Mesenteric fat pad (tissue), 1 donor: Measurements from ENCODE around the gene PPM1D. TPM values are rescaled to one million over a fixed set of nuclear protein-coding genes. Genes with fewer than 3 reads are reported as not detected.
"Not testable (repeated sequence)": the region's sequence is repeated elsewhere in the genome, so short reads cannot be mapped to it uniquely, and the experiment has no call there.

Experiments
- DNase-seq: peaks from one replicate; pipeline ENCODE4 v3.0.0-alpha.2; 2020; ENCODE audit warnings: low spot score
- long read RNA-seq: library from polyadenylated mRNA; unstranded; transcript quantifications from one replicate; pipeline ENCODE4 v2.0.0, GENCODE V29; 2020
- total RNA-seq: library from RNA; stranded (reverse); fragmentation: NEBNext Ultra II Directional; extraction: Animal tissue kit (Norgen Biotek cat#: 25700); gene quantifications from one replicate; pipeline ENCODE4 v1.2.1, GENCODE V29; 2021
- donor health status: DM: yes; HTN: yes; CAD: no.

Gene PPM1D
- total RNA-seq, result 16.7 TPM
- long read RNA-seq, full-length matches to known transcripts, result 44 of 66 reads
- long read RNA-seq, partial matches to known transcripts, result 6 of 66 reads
- long read RNA-seq, other reads (novel, unspliced or antisense), result 16 of 66 reads

DNA sequence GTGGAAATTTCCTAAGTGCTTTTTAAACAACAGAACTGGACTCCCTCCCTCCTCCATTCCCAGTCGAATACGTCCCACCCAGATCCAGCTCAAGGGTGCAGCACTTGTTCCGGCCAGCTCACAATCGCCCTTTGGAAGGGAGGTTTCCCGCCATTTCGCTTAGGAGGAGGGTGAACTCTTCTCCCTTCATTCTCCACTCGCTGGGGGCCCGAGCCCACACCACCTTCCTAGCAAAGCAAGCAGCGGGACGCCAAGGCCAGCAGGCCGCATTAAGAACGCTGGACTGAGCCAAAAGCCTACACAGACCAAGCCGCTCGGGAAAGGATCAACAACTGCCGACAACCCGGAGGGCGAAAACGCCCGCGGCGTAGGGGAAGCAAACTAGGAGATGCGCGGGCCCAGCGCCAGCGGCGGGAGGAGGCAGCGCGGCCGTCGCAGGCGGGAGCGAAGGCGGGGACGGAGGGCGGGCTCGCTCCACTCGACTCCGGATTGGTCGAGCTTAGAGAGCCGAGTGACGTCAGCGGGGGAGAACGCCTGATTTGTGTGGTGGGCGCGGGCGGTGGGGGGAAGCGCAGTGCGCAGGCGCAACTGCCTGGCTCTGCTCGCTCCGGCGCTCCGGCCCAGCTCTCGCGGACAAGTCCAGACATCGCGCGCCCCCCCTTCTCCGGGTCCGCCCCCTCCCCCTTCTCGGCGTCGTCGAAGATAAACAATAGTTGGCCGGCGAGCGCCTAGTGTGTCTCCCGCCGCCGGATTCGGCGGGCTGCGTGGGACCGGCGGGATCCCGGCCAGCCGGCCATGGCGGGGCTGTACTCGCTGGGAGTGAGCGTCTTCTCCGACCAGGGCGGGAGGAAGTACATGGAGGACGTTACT is at the start of gene PPM1D:
Gene PPM1D, plus strand, starts transcription at position 574 of the 870 bp plus-strand sequence. Its CDS starts 222 bp downstream, at position 796.
- peak; percentile 100 for DNase-seq

DNA sequence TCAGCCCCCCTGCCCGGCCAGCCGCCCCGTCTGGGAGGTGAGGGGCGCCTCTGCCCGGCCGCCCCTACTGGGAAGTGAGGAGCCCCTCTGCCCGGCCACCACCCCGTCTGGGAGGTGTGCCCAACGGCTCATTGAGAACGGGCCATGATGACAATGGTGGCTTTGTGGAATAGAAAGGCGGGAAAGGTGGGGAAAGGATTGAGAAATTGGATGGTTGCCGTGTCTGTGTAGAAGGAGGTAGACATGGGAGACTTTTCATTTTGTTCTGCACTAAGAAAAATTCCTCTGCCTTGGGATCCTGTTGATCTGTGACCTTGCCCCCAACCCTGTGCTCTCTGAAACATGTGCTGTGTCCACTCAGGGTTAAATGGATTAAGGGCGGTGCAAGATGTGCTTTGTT is 47.7 kb upstream of the PPM1D start:
- DNase-seq, result not testable (repeated sequence)

DNA sequence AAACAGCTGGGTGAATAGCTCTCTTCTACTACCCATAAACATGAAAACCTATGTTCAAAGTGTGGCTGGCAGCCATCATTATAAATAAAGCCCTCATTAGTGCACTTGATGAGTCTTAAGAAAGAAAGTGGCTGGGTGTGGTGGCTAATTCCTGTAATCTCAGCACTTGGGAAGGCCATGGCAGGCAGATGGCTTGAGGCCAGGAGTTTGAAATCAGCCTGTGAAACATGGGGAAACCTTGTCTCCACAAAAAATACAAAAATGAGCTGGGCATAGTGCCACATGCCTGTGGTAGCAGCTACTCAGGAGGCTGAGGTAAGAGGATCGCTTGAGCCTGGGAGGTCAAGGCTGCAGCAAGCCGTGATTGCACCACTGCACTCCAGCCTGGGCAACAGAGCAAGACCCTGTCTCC is 45.6 kb upstream of the PPM1D start:
- no peak for DNase-seq

DNA sequence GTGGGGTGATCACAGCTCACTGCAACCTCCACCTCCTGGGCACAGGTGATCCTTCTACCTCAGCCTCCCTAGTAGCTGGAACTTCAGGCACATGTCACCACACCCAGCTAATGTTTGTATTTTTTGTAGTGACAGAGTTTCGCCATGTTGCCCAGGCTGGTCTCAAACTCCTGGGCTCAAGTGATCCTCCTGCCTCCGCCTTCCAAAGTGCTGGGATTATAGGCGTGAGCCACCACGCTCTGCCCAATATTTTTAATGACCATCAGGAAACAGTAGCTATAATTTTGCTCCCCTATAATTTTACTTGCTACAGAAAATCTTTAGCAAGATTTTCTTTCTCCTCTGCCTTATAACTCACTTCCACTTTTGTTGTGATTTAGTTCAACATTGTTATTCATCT is 44.2 kb upstream of the PPM1D start:
- DNase-seq, result no peak

DNA sequence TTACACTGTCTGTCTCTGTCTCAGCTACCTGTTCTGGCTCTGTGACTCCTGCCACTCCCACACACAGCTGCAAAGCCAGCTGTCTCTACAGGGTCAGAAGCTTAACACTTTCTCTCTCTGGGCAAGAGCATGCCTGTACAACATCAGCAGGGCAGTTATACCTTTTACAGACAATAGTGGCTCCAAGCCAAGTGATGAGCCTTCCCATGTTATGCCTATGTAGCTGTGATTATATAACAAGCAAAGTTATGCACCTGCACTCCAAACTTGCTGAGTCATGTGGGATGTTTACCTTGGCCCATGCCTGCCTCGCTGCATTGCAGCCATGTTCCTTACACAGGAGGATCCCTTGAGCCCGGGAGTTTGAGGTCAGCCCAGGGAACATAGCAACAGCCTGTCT is 42.2 kb upstream of the PPM1D start:
- DNase-seq, result no peak

- DNase-seq, result peak; percentile 55
Measured at GRCh38 chr17:60559659-60559994, 40.4 kb upstream of the PPM1D start.

GRCh38 chr17:60559995-60560859 is 39.8 kb upstream of the PPM1D start:
- DNase-seq, result no peak

- DNase-seq, result no peak
Measured at GRCh38 chr17:60560860-60561257, 39.1 kb upstream of the PPM1D start.

GRCh38 chr17:60562421-60562820 is 37.6 kb upstream of the PPM1D start:
- DNase-seq, result no peak

- DNase-seq, result no peak
Measured at GRCh38 chr17:60563743-60564142, 36.2 kb upstream of the PPM1D start.

- no peak for DNase-seq
Measured at GRCh38 chr17:60565233-60565632, 34.8 kb upstream of the PPM1D start.

DNA sequence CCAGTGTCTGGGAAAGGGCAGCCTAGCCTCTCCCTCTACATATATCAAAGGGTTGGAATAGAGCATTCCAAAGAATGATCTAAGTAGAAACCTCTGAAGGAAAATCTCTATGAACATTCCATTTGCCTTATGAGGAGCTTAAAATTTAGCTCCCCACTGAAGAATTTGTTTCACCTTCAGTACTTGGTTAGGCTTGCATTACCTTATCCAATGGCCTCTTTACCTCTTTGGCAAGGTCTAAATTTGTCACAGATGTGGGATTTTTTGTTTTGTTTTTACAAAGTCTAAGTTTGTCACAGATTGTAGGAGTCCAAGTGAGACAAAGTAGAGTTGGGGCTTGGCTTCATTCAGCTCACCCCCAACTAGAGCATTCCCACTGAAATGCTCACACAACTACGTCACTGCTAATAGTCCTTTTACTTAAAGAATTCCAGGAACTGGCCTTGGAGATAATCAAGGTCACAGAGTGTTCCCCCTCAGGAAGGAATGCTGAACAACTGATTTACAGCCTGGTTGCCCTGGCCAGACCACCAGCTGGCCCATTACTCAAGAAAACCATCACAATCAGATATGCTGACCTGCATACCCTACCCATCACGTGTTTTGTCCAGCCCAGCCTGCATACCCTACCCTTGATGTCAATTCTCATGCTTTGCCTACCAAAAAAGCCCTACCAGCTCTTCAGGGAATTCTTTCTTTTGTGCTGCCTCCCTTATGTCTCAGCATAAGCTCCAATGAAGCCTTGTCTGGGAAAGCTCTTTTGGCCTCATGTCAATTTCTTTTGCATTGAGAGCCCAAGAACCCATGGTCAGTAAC is 26.5 kb upstream of the PPM1D start:
- no peak for DNase-seq

- no peak for DNase-seq
Measured at GRCh38 chr17:60577147-60577915, 22.7 kb upstream of the PPM1D start.

GRCh38 chr17:60579090-60579489 is 20.9 kb upstream of the PPM1D start:
- no peak for DNase-seq

DNA sequence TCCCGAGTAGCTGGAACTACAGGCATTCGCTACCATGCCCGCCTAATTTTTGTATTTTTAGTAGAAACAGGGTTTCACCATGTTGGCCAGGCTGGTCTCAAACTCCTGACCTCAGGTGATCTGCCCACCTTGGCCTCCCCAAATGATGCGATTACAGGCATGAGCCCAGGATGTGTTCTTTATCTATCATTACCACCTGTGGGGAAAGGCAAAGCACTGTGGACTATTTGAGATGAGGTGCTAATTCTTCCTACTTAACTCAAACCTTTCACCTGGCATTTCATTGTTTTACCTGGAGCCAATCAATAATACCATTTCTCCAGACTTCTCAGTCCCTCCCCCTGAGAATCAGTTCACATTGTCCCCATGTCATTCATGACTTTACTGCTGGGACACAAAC is 20.4 kb upstream of the PPM1D start:
- DNase-seq, result no peak

- DNase-seq, result no peak
Measured at GRCh38 chr17:60583008-60583407, 17.0 kb upstream of the PPM1D start.

DNA sequence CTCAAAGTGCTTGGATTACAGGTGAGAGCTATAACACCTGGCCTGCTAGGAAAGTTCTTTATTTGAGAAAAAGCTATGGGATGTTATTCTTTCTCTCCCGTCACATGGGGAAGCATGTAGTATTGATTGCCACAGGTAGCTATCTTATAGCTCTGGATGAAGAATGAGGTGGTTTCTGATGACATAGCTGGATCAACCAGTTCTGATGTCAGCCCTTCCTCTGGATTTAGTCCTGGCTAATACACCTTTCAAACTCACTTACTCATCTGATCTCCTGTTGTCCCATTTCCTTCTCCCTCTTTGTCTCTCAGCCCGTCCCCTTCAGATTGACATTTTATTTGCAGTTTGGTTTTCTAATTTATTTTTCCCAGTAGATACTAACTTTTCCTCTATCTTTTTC is 14.1 kb upstream of the PPM1D start:
- no peak for DNase-seq

DNA sequence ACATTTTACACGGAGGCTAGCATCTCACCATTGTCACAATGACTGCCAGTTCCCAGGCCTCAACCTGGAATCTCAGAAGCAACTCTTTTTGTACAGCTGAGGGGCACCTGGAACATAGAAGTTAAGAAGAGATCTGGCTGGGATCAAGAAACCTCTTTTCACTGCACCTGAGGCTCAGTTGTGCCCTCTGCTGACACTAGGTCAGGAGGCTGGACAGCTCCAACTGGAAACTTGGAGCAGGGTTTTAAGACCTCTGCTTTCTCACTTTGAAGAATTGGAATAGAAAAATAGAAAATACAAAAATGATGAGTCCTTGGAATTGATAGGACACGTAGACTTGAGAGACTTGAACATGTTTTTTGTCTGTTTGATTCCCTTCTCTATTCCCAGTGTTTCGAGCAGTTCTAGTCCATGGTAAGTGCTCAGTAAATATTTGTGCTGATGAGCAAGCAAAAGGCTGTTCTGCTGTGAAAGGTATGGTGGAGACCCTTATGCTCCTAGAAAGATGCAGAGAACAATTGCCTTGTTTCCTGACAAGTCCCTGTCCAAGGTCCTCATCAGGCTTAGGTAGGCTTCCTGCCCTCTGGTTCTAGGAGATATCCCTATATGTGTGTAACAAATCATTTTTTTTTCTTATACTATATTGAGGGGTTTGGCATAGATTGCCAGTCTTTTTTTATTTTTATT is 13.6 kb upstream of the PPM1D start:
- DNase-seq, result no peak

DNA sequence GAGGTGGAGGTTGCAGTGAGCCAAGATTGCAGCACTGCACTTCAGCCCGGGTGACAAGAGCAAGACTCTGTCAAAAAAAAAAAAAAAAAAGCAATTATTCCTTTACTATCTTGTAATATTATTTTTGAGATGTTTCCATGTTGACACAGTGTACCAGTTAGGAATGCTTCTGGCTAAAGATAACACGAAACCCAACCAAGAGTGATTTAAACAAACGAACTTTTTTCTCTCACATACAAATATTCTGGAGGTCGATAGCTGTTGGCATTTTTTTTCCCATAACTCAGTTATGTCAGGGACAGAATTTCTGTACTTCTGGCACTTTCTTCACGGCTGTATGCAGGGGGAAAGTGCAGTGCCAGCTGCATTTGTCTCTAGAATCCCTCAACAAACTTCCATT is 9.9 kb upstream of the PPM1D start:
- DNase-seq, result no peak

DNA sequence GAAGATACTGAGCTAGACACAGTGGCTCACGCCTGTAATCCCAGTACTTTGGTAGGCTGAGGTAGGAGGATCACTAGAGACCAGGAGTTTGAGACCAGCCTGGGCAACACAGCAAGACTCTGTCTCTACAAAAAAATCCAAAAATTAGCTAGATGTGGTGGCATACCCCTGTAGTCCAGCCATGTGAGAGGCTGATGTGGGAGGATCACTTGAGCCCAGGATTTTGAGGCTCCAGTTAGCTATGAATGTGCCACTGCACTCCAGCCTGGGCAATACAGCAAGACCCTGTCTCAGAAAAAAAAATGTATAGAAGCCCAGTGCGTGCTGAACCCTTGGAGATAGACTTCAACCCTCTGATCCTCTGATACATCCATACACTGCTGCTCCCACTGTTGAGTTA is 7.2 kb upstream of the PPM1D start:
- no peak for DNase-seq
